ENCODE data around the gene BCOR.

DNA sequence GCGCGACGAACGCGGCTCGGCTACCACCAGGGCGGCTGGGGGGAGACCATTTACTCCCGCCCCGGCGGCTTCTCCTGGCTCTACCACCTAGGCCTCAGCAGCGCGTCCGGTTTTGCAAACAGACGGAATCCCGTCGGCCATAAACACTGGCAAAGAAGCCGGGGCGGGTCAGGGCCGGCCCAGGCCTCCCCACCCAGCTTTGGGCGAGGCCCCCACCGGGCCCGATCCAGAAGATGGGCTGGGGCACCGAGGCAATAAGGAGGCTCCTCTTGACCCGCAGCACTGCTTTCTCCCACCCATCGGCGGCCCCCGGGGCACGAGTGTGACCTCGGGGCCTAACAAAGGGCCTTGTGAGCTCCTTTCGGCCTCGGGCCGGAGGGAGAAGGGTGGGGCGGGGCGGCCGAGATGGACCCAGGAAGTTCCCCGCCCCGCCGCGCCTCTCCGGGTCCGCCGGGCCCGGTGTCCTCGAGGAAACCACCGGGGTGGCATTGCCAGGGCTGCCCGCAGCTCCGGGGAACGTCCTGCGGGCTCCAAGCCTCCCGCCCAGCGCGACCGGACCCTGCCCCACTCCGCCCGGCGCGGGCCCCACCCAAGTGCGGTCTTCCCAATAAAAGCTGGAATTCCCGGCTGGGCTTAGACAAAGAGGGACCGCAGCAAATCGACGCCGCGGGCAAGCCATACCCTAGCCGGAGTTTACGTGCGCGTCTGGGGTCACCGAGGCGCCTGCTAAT lies 5.9 kb downstream of the BCOR start:
- TF ChIP-seq CTCF (IDR thresholded peaks at IDR 0.05) (no peak), POLR2A (IDR thresholded peaks at IDR 0.05) (no peak)
